Measurements from ENCODE around the gene SYNPO2.

GRCh38 chr4:118848242-118848641 is 40.4 kb upstream of the SYNPO2 start:
- TF ChIP-seq CTCF (IDR thresholded peaks at IDR 0.05; ENCODE audit: borderline replicate concordance, extremely low read depth, low read length, poor library complexity, severe bottlenecking) (no peak), EZH2 (IDR thresholded peaks at IDR 0.05; ENCODE audit: borderline replicate concordance, low read depth, low read length, severe bottlenecking) (no peak)

Measured in DND-41 (cell line).